Tongue (tissue), 2 donors: ENCODE measurements around the gene OSTN. TPM values are rescaled to one million over a fixed set of nuclear protein-coding genes. Genes with fewer than 3 reads are reported as not detected.

Experiments
- DNase-seq: peaks from one replicate; pipeline ENCODE4 v3.0.0-alpha.2; 2015
- total RNA-seq: library from RNA; depleted of rRNA; stranded (reverse); fragments of >200 nt; gene quantifications from one replicate; pipeline ENCODE4 v1.2.3, GENCODE V29; 2014

The OSTN gene
- total RNA-seq, 1 donor from 2014 or later: 9.5 TPM

GRCh38 chr3:191235331-191236314 lies 36.6 kb downstream of the OSTN start:
- no peak for DNase-seq

GRCh38 chr3:191236646-191237045 lies 37.6 kb downstream of the OSTN start:
- DNase-seq: no peak

- DNase-seq: no peak
Measured at GRCh38 chr3:191237047-191237882, 38.2 kb downstream of the OSTN start.

- no peak for DNase-seq
Measured at GRCh38 chr3:191238321-191238817, 39.3 kb downstream of the OSTN start.

GRCh38 chr3:191239407-191240031 lies 40.5 kb downstream of the OSTN start:
- DNase-seq: no peak

- no peak for DNase-seq
Measured at GRCh38 chr3:191240486-191240885, 41.4 kb downstream of the OSTN start.

- peak; percentile 15 for DNase-seq
Measured at GRCh38 chr3:191244242-191244867, 45.3 kb downstream of the OSTN start.

- DNase-seq: peak; percentile 7
Measured at GRCh38 chr3:191246034-191246433, 47.0 kb downstream of the OSTN start.

GRCh38 chr3:191246630-191247029 lies 47.6 kb downstream of the OSTN start:
- no peak for DNase-seq

GRCh38 chr3:191253089-191253799 lies 54.2 kb downstream of the OSTN start:
- no peak for DNase-seq

- DNase-seq: no peak
Measured at GRCh38 chr3:191254098-191254873, 55.2 kb downstream of the OSTN start.

GRCh38 chr3:191255156-191255555 lies 56.1 kb downstream of the OSTN start:
- no peak for DNase-seq

- no peak for DNase-seq
Measured at GRCh38 chr3:191256405-191256804, 57.4 kb downstream of the OSTN start.

GRCh38 chr3:191257286-191257685 lies 58.2 kb downstream of the OSTN start:
- DNase-seq: no peak

- DNase-seq: no peak
Measured at GRCh38 chr3:191259486-191259885, 60.4 kb downstream of the OSTN start.

- DNase-seq: no peak
Measured at GRCh38 chr3:191260431-191261303, 61.6 kb downstream of the OSTN start.

- no peak for DNase-seq
Measured at GRCh38 chr3:191261304-191261638, 62.2 kb downstream of the OSTN start.

- DNase-seq: no peak
Measured at GRCh38 chr3:191262650-191263049, 63.6 kb downstream of the OSTN start.

- DNase-seq: no peak
Measured at GRCh38 chr3:191263365-191263764, 64.3 kb downstream of the OSTN start.
